GM12878 (cell line): Measurements from ENCODE around the gene LIMS2.

Source experiments
- ATF7 ChIP-seq: fragments of 450-650 bp; IDR thresholded peaks from 2 replicates; pipeline ENCODE4 v1.6.1; 2016; ENCODE audit warnings: low read depth, mild to moderate bottlenecking
- CHD2 ChIP-seq: IDR thresholded peaks from 2 replicates; pipeline ENCODE4 v1.6.1; 2011; ENCODE audit warnings: low read depth, low read length, improper control_type of control experiment, borderline replicate concordance
- ESRRA ChIP-seq: IDR thresholded peaks from 2 replicates; pipeline ENCODE4 v1.6.1; 2012; ENCODE audit warnings: mild to moderate bottlenecking, low read length, improper control_type of control experiment
- POLR2AphosphoS5 ChIP-seq: IDR thresholded peaks from 2 replicates; pipeline ENCODE4 v1.6.1; 2011; ENCODE audit warnings: mild to moderate bottlenecking, low read length, inconsistent platforms
- RAD51 ChIP-seq: fragments of 450-650 bp; IDR thresholded peaks from 2 replicates; pipeline ENCODE4 v1.6.1; 2016; ENCODE audit warnings: moderate library complexity, mild to moderate bottlenecking, inconsistent platforms
- TCF12 ChIP-seq: IDR thresholded peaks from 2 replicates; pipeline ENCODE4 v1.6.1; 2011; ENCODE audit warnings: low read depth, mild to moderate bottlenecking, low read length
- YY1 ChIP-seq: IDR thresholded peaks from 2 replicates; pipeline ENCODE4 v1.6.1; 2011; ENCODE audit warnings: low read depth, mild to moderate bottlenecking, low read length
- ZBTB33 ChIP-seq: fragments of 450-650 bp; IDR thresholded peaks from 2 replicates; pipeline ENCODE4 v1.6.1; 2017; ENCODE audit warnings: mild to moderate bottlenecking
- ZNF217 ChIP-seq: fragments of 450-650 bp; IDR thresholded peaks from 2 replicates; pipeline ENCODE4 v1.6.1; 2017; ENCODE audit warnings: antibody characterized with exemption, mild to moderate bottlenecking
- ZNF274 ChIP-seq: IDR thresholded peaks from one replicate; pipeline ENCODE4 v1.8.0; 2011; ENCODE audit not compliant: insufficient read length, insufficient read depth
- TF ChIP-seq, protein P1 (sequence below), 3 experiments: IDR thresholded peaks in 2 of 3; conservative IDR thresholded peaks in 1 of 3; 2 replicates each; pipeline ENCODE4 v1.5.1; 2011; ENCODE audit warnings: low read depth in 3 of 3, low read length in 3 of 3, mild to moderate bottlenecking in 3 of 3, control low read depth in 2 of 3, moderate library complexity in 2 of 3, inconsistent platforms in 1 of 3, mixed read lengths in 1 of 3; ENCODE audit not compliant: control insufficient read depth in 2 of 3, insufficient read depth in 1 of 3; ENCODE audit errors: extremely low read depth in 1 of 3
- TF ChIP-seq, protein P2 (sequence below): IDR thresholded peaks from 2 replicates; pipeline ENCODE4 v1.6.1; 2011; ENCODE audit warnings: mild to moderate bottlenecking, low read depth, low read length, moderate library complexity; ENCODE audit not compliant: insufficient replicate concordance
- TF ChIP-seq, protein P3 (sequence below): IDR thresholded peaks from 2 replicates; pipeline ENCODE4 v1.6.1; 2012; ENCODE audit warnings: low read depth, low read length, improper control_type of control experiment
- TF ChIP-seq, protein P4 (sequence below): fragments of 450-650 bp; IDR thresholded peaks from 2 replicates; pipeline ENCODE4 v1.6.1; 2016; ENCODE audit warnings: mild to moderate bottlenecking

- TF ChIP-seq ZBTB33 (no peak), CHD2 (no peak), ZNF217 (no peak), ATF7 (no peak), RAD51 (no peak), ZNF274 (no peak), TCF12 (no peak), YY1 (no peak), ESRRA (no peak), POLR2AphosphoS5 (no peak)
- TF ChIP-seq, protein P1, sequence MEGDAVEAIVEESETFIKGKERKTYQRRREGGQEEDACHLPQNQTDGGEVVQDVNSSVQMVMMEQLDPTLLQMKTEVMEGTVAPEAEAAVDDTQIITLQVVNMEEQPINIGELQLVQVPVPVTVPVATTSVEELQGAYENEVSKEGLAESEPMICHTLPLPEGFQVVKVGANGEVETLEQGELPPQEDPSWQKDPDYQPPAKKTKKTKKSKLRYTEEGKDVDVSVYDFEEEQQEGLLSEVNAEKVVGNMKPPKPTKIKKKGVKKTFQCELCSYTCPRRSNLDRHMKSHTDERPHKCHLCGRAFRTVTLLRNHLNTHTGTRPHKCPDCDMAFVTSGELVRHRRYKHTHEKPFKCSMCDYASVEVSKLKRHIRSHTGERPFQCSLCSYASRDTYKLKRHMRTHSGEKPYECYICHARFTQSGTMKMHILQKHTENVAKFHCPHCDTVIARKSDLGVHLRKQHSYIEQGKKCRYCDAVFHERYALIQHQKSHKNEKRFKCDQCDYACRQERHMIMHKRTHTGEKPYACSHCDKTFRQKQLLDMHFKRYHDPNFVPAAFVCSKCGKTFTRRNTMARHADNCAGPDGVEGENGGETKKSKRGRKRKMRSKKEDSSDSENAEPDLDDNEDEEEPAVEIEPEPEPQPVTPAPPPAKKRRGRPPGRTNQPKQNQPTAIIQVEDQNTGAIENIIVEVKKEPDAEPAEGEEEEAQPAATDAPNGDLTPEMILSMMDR (IDR thresholded peaks at IDR 0.05 in 2 of 3, conservative IDR thresholded peaks at IDR 0.05 in 1 of 3; ENCODE audit: control insufficient read depth in 2 of 3, extremely low read depth in 1 of 3, insufficient read depth in 1 of 3, low read depth in 3 of 3, low read length in 3 of 3) = no peak
- TF ChIP-seq, protein P2, sequence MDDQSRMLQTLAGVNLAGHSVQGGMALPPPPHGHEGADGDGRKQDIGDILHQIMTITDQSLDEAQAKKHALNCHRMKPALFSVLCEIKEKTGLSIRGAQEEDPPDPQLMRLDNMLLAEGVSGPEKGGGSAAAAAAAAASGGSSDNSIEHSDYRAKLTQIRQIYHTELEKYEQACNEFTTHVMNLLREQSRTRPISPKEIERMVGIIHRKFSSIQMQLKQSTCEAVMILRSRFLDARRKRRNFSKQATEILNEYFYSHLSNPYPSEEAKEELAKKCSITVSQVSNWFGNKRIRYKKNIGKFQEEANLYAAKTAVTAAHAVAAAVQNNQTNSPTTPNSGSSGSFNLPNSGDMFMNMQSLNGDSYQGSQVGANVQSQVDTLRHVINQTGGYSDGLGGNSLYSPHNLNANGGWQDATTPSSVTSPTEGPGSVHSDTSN = no peak
- TF ChIP-seq, protein P3, sequence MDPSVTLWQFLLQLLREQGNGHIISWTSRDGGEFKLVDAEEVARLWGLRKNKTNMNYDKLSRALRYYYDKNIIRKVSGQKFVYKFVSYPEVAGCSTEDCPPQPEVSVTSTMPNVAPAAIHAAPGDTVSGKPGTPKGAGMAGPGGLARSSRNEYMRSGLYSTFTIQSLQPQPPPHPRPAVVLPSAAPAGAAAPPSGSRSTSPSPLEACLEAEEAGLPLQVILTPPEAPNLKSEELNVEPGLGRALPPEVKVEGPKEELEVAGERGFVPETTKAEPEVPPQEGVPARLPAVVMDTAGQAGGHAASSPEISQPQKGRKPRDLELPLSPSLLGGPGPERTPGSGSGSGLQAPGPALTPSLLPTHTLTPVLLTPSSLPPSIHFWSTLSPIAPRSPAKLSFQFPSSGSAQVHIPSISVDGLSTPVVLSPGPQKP = no peak
- TF ChIP-seq, protein P4, sequence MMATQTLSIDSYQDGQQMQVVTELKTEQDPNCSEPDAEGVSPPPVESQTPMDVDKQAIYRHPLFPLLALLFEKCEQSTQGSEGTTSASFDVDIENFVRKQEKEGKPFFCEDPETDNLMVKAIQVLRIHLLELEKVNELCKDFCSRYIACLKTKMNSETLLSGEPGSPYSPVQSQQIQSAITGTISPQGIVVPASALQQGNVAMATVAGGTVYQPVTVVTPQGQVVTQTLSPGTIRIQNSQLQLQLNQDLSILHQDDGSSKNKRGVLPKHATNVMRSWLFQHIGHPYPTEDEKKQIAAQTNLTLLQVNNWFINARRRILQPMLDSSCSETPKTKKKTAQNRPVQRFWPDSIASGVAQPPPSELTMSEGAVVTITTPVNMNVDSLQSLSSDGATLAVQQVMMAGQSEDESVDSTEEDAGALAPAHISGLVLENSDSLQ = no peak
Measured at GRCh38 chr2:127641846-127642507, 33.4 kb downstream of the LIMS2 start.
